GM23338 (cell line): ENCODE measurements around the gene ULK3. TPM values are rescaled to one million over a fixed set of nuclear protein-coding genes. Genes with fewer than 3 reads are reported as not detected.

Experiments used
- ATAC-seq: fragments of 200-7000 bp; cut with Tn5 transposase; 3 replicates; pipeline ENCODE4 v1.9.1; 2020
- DNase-seq: peaks from one replicate; pipeline ENCODE4 v3.0.0-alpha.2; 2015; ENCODE audit warnings: low spot score
- H2AFZ ChIP-seq: fragments of 200-600 bp; sonication (generic); 2 replicates; pipeline ENCODE4 v1.8.0; 2016; ENCODE audit warnings: antibody characterized with exemption, mild to moderate bottlenecking, moderate library complexity
- H3F3A ChIP-seq: fragments of 200-600 bp; sonication (generic); replicated peaks from 2 replicates; pipeline ENCODE4 v1.8.0; 2017; ENCODE audit warnings: antibody characterized with exemption, mixed run types, low read depth
- H3K27ac ChIP-seq: fragments of 200-600 bp; sonication (generic); 2 replicates; pipeline ENCODE4 v1.6.1; 2016; ENCODE audit warnings: low read depth
- H3K27me3 ChIP-seq: fragments of 200-600 bp; sonication (generic); 2 replicates; pipeline ENCODE4 v1.8.0; 2016; ENCODE audit warnings: mild to moderate bottlenecking, mixed run types, moderate library complexity; ENCODE audit not compliant: insufficient read depth
- H3K36me3 ChIP-seq: fragments of 200-600 bp; sonication (generic); 2 replicates; pipeline ENCODE4 v1.8.0; 2016; ENCODE audit warnings: mild to moderate bottlenecking; ENCODE audit not compliant: insufficient read depth
- H3K4me1 ChIP-seq: fragments of 200-600 bp; sonication (generic); 2 replicates; pipeline ENCODE4 v1.8.0; 2016; ENCODE audit warnings: mild to moderate bottlenecking, moderate library complexity; ENCODE audit not compliant: insufficient read depth
- H3K4me2 ChIP-seq: fragments of 200-600 bp; sonication (generic); 2 replicates; pipeline ENCODE4 v1.7.1; 2017; ENCODE audit warnings: mixed run types
- H3K4me3 ChIP-seq: fragments of 200-600 bp; sonication (generic); 2 replicates; pipeline ENCODE4 v1.6.1; 2016; ENCODE audit warnings: mixed run types
- H3K79me2 ChIP-seq: fragments of 200-600 bp; sonication (generic); replicated peaks from 2 replicates; pipeline ENCODE4 v1.8.0; 2017; ENCODE audit warnings: mild to moderate bottlenecking; ENCODE audit not compliant: insufficient read depth
- H3K9me2 ChIP-seq: fragments of 200-600 bp; sonication (generic); 2 replicates; pipeline ENCODE4 v1.8.0; 2017; ENCODE audit not compliant: insufficient read depth
- H4K20me1 ChIP-seq: fragments of 200-600 bp; sonication (generic); replicated peaks from 2 replicates; pipeline ENCODE4 v1.8.0; 2017; ENCODE audit warnings: mild to moderate bottlenecking; ENCODE audit not compliant: insufficient read depth
- H3K27ac Mint-ChIP-seq: 2 replicates; pipeline ENCODE4 v1.8.0; 2020; ENCODE audit warnings: inconsistent platforms, mild to moderate bottlenecking, moderate library complexity, mixed read lengths
- H3K27me3 Mint-ChIP-seq: 3 replicates; pipeline ENCODE4 v1.8.0; 2022; ENCODE audit warnings: low read depth, mild to moderate bottlenecking, moderate library complexity, mixed read lengths, inconsistent platforms; ENCODE audit not compliant: insufficient read depth, poor library complexity
- H3K36me3 Mint-ChIP-seq: 3 replicates; pipeline ENCODE4 v1.8.0; 2021; ENCODE audit warnings: low read depth, mild to moderate bottlenecking, inconsistent platforms, moderate library complexity, mixed read lengths
- H3K4me1 Mint-ChIP-seq: 3 replicates; pipeline ENCODE4 v1.8.0; 2020; ENCODE audit warnings: mild to moderate bottlenecking, inconsistent platforms, mixed read lengths
- H3K4me3 Mint-ChIP-seq: 3 replicates; pipeline ENCODE4 v1.8.0; 2021; ENCODE audit warnings: moderate library complexity, mild to moderate bottlenecking, inconsistent platforms, mixed read lengths
- H3K9me3 Mint-ChIP-seq: 3 replicates; pipeline ENCODE4 v1.8.0; 2020; ENCODE audit warnings: moderate library complexity, mild to moderate bottlenecking, inconsistent platforms, mixed read lengths
- CREB1 ChIP-seq: fragments of 250-450 bp; sonication (Bioruptor Pico); IDR thresholded peaks from 2 replicates; pipeline ENCODE4 v1.5.0; 2020; ENCODE audit warnings: low read depth, mild to moderate bottlenecking, moderate library complexity
- CTCF ChIP-seq, 2 experiments: fragments of 200-600 bp in 1 of 2; sonication (generic) in 1 of 2; conservative IDR thresholded peaks; 2 replicates each; pipeline versions ENCODE4 v1.5.1 to v1.6.1; 2016 to 2017; ENCODE audit warnings: antibody characterized with exemption in 2 of 2, low read depth in 2 of 2, mild to moderate bottlenecking in 2 of 2, moderate library complexity in 1 of 2
- EZH2 ChIP-seq: fragments of 200-600 bp; sonication (generic); IDR thresholded peaks from one replicate; pipeline ENCODE4 v1.8.0; 2017; ENCODE audit warnings: antibody characterized with exemption, mild to moderate bottlenecking, low read depth; ENCODE audit not compliant: unreplicated experiment
- EZH2phosphoT487 ChIP-seq: fragments of 200-600 bp; sonication (generic); IDR thresholded peaks from one replicate; pipeline ENCODE4 v1.8.1; 2018; ENCODE audit warnings: antibody characterized with exemption; ENCODE audit not compliant: unreplicated experiment
- REST ChIP-seq: IDR thresholded peaks from one replicate; pipeline ENCODE4 v1.6.1; 2018; ENCODE audit warnings: antibody characterized with exemption; ENCODE audit not compliant: unreplicated experiment
- STAT1 ChIP-seq: IDR thresholded peaks from one replicate; pipeline ENCODE4 v1.6.1; 2016; ENCODE audit warnings: antibody characterized with exemption; ENCODE audit not compliant: unreplicated experiment
- polyA plus RNA-seq: library from polyadenylated mRNA; unstranded; fragments of >200 nt; fragmentation: Nextera tagmentation; extraction: Ambion mirVana; gene quantifications from 2 replicates; pipeline ENCODE4 v1.2.1, GENCODE V29; 2016
- total RNA-seq: library from RNA; depleted of rRNA; stranded (reverse); fragments of >200 nt; shearing (Covaris generic); gene quantifications from 2 replicates; pipeline ENCODE4 v1.2.3, GENCODE V29; 2014
- TF ChIP-seq, protein P1 (sequence below): fragments of 250-450 bp; sonication (Bioruptor Pico); IDR thresholded peaks from 2 replicates; pipeline ENCODE4 v1.5.0; 2020; ENCODE audit warnings: mild to moderate bottlenecking, moderate library complexity

The ULK3 gene
- total and polyA plus RNA-seq, 2 experiments from 2014 or later, result 20.3 to 35.4 TPM

- Histone ChIP-seq H3K36me3 (no peaks in the 10 kb centered on the region), H3K27ac (no peak overlapping the region), H3K79me2 (no peaks in the 10 kb centered on the region), H3K4me2 (no peak overlapping the region), H3K4me1 (peaks cover 7% of the 10 kb centered on the region; the same call in 1 of the 2 replicates), H4K20me1 (no peaks in the 10 kb centered on the region), H3K4me3 (no peak overlapping the region), H2AFZ (no peak overlapping the region), H3K27me3 (peaks cover 35% of the 10 kb centered on the region), H3K9me2 (no peaks in the 10 kb centered on the region), H3F3A (peaks cover 5% of the 10 kb centered on the region; the same call in 1 of the 2 replicates)
- ATAC-seq, result no peak
- DNase-seq, result no peak
- H3K27me3 Mint-ChIP-seq, result peaks cover 35% of the 10 kb centered on the region
- H3K4me3 Mint-ChIP-seq, result no peak overlapping the region; the same call in 2 of the 3 replicates
- H3K4me1 Mint-ChIP-seq, result peaks cover 8% of the 10 kb centered on the region; the same call in 2 of the 3 replicates
- TF ChIP-seq REST (no peak), CTCF (conservative IDR thresholded peaks at IDR 0.05; ENCODE audit: low read depth in 2 of 2) (0 out of 4 replicates have a peak, but pooled peaks of 1 of the 2 experiments have one; percentile 11)
- no peaks in the 10 kb centered on the region for H3K9me3 Mint-ChIP-seq
- no peak overlapping the region for H3K27ac Mint-ChIP-seq
- no peaks in the 10 kb centered on the region for H3K36me3 Mint-ChIP-seq
Measured at GRCh38 chr15:74827614-74828013, 15.3 kb downstream of the ULK3 start.

DNA sequence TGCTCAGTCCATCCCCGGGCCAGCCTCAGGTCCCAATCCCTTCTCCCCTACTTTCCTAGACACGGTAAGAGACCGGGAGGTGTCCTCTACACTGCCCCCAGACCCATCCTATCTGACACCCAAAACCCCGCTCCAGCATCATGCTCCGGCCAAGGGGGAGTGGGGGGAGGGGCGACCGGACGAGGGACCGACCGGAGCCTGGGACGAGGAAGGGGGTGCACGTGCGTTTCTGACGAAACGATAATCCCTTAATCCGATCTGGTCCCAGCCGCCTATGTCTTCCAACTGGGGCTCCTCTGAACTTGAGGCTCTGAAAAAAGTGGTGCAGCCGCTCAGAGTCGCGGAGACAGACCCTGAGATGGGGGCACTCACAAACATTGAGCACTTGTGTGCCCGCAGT, 16.0 kb downstream of the ULK3 start:
- H3K4me3 ChIP-seq, result peak overlapping the region; percentile 44
- no peak overlapping the region for H2AFZ ChIP-seq
- H3K4me2 ChIP-seq, result peak overlapping the region; percentile 67
- no peaks in the 10 kb centered on the region for H3K79me2 ChIP-seq
- H3K4me3 Mint-ChIP-seq, result peak overlapping the region; percentile 59
- ATAC-seq (peak; percentile 36), DNase-seq (peak; percentile 66)
- no peaks in the 10 kb centered on the region for H3K36me3 ChIP-seq
- H3K4me1 Mint-ChIP-seq, result peaks cover 8% of the 10 kb centered on the region
- no peak overlapping the region for H3K27ac Mint-ChIP-seq
- peaks cover 7% of the 10 kb centered on the region; the same call in 1 of the 2 replicates for H3K4me1 ChIP-seq
- H3K27ac ChIP-seq, result no peak overlapping the region
- H3F3A ChIP-seq, result peaks cover 5% of the 10 kb centered on the region; the same call in 1 of the 2 replicates
- no peaks in the 10 kb centered on the region for H3K9me2 ChIP-seq
- no peaks in the 10 kb centered on the region for H3K36me3 Mint-ChIP-seq
- no peaks in the 10 kb centered on the region for H3K9me3 Mint-ChIP-seq
- peaks cover 35% of the 10 kb centered on the region for H3K27me3 ChIP-seq
- H4K20me1 ChIP-seq, result no peaks in the 10 kb centered on the region
- peaks cover 35% of the 10 kb centered on the region for H3K27me3 Mint-ChIP-seq
- TF ChIP-seq EZH2phosphoT487 (no peak), EZH2 (no peak), CREB1 (CRISPR knock-in tag) (no peak), STAT1 (no peak)
- TF ChIP-seq, protein P1, sequence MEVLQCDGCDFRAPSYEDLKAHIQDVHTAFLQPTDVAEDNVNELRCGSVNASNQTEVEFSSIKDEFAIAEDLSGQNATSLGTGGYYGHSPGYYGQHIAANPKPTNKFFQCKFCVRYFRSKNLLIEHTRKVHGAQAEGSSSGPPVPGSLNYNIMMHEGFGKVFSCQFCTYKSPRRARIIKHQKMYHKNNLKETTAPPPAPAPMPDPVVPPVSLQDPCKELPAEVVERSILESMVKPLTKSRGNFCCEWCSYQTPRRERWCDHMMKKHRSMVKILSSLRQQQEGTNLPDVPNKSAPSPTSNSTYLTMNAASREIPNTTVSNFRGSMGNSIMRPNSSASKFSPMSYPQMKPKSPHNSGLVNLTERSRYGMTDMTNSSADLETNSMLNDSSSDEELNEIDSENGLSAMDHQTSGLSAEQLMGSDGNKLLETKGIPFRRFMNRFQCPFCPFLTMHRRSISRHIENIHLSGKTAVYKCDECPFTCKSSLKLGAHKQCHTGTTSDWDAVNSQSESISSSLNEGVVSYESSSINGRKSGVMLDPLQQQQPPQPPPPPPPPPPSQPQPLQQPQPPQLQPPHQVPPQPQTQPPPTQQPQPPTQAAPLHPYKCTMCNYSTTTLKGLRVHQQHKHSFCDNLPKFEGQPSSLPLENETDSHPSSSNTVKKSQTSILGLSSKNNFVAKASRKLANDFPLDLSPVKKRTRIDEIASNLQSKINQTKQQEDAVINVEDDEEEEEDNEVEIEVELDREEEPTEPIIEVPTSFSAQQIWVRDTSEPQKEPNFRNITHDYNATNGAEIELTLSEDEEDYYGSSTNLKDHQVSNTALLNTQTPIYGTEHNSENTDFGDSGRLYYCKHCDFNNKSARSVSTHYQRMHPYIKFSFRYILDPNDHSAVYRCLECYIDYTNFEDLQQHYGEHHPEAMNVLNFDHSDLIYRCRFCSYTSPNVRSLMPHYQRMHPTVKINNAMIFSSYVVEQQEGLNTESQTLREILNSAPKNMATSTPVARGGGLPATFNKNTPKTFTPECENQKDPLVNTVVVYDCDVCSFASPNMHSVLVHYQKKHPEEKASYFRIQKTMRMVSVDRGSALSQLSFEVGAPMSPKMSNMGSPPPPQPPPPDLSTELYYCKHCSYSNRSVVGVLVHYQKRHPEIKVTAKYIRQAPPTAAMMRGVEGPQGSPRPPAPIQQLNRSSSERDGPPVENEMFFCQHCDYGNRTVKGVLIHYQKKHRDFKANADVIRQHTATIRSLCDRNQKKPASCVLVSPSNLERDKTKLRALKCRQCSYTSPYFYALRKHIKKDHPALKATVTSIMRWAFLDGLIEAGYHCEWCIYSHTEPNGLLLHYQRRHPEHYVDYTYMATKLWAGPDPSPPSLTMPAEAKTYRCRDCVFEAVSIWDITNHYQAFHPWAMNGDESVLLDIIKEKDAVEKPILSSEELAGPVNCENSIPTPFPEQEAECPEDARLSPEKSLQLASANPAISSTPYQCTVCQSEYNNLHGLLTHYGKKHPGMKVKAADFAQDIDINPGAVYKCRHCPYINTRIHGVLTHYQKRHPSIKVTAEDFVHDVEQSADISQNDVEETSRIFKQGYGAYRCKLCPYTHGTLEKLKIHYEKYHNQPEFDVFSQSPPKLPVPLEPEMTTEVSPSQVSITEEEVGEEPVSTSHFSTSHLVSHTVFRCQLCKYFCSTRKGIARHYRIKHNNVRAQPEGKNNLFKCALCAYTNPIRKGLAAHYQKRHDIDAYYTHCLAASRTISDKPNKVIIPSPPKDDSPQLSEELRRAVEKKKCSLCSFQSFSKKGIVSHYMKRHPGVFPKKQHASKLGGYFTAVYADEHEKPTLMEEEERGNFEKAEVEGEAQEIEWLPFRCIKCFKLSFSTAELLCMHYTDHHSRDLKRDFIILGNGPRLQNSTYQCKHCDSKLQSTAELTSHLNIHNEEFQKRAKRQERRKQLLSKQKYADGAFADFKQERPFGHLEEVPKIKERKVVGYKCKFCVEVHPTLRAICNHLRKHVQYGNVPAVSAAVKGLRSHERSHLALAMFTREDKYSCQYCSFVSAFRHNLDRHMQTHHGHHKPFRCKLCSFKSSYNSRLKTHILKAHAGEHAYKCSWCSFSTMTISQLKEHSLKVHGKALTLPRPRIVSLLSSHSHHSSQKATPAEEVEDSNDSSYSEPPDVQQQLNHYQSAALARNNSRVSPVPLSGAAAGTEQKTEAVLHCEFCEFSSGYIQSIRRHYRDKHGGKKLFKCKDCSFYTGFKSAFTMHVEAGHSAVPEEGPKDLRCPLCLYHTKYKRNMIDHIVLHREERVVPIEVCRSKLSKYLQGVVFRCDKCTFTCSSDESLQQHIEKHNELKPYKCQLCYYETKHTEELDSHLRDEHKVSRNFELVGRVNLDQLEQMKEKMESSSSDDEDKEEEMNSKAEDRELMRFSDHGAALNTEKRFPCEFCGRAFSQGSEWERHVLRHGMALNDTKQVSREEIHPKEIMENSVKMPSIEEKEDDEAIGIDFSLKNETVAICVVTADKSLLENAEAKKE, result no peak
